ENCODE results near the gene MAPRE3.

The MAPRE3 gene

GRCh38 chr2:27024188-27024587, 53.8 kb downstream of the MAPRE3 start:
- TF ChIP-seq GATA3 (IDR thresholded peaks at IDR 0.05; ENCODE audit: low read depth, low read length) = no peak

DNA sequence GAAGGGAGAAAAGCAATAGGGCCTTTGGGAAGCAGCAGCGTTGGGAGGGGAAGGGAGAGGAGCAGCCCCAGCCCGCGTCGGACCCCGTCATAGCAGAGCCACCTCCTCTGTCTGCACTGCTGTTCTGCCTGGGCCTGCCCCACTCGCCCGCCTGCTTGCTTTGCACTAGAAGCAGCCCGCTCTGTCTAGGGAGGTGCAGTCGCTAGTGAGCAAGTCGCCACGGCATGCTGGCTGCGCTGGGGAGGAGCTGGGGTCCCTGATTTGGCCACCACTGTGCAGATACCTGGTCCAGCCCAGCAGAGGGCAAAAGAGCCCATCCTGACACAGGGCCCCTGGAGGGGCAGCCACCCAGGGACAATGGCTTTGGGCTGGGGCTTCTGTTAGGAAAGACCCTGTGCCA, 54.4 kb downstream of the MAPRE3 start:
- TF ChIP-seq GATA3 (IDR thresholded peaks at IDR 0.05; ENCODE audit: low read depth, low read length) = no peak
- TF ChIP-seq GATA2 (IDR thresholded peaks at IDR 0.05; ENCODE audit: low read depth, low read length) = no peak

DNA sequence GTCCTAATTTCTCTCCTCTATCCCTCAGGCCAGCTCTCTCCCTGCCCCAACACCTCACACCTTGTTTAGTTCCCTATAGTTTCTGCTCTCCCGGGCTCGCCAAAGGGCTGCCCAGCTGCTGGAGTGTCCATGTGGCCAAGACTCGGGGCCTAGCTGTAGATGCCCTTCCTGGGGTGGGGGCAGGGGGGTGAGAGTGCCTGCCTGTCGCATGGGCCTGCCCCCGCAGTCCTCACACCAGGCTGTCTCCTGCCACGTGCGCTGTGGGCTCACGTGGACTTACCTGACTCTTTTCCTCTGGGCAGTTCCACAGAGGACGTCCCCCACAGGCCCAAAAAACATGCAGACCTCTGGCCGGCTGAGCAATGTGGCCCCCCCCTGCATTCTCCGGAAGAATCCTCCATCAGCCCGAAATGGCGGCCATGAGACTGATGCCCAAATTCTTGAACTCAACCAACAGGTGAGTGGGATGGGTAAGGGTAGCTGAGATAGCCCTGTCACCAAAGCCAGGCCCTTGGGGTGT, 54.9 kb downstream of the MAPRE3 start:
- TF ChIP-seq GATA2 (IDR thresholded peaks at IDR 0.05; ENCODE audit: low read depth, low read length) = no peak
- no peak for TF ChIP-seq GATA3 (IDR thresholded peaks at IDR 0.05; ENCODE audit: low read depth, low read length)

DNA sequence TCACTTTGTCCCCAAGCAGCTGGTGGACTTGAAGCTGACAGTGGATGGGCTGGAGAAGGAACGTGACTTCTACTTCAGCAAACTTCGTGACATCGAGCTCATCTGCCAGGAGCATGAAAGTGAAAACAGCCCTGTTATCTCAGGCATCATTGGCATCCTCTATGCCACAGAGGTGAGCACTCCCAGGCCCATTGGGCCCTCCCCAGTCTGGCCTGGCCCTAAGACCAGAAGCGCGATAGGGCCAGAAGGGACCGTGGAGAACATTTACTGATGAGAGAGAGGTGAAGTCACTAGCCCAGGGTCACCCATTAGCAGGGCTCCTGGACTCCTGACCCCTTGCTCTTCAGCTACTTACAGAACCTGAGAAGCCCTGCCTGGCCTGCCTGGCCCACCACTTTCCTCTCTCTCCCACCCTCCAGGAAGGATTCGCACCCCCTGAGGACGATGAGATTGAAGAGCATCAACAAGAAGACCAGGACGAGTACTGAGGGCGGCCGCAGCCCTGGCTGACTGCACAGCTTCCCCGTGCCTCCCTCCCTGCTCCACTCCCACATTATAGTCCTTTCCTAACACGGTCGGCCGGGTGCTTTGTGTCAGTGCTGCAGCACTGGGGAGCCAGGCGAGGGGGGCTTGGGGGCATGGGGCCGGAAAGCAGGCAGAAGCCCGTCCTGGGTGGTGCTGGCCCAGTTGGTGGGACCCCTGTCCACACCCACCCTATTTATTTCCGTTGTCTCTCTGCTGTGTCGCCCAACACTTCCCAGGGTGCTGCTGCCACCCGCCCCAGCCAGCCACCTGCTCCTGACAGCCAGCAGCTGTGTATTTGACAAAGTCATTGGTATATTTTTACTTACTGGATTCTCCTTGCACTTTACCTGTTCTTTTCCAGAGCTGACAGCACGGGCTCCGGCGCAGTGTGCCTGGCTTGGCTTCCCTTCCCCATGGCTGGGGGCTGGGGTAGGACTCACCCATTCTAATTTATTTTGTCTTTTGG, 55.7 kb downstream of the MAPRE3 start:
- TF ChIP-seq GATA2 (IDR thresholded peaks at IDR 0.05; ENCODE audit: low read depth, low read length) (no peak), GATA3 (IDR thresholded peaks at IDR 0.05; ENCODE audit: low read depth, low read length) (no peak)

DNA sequence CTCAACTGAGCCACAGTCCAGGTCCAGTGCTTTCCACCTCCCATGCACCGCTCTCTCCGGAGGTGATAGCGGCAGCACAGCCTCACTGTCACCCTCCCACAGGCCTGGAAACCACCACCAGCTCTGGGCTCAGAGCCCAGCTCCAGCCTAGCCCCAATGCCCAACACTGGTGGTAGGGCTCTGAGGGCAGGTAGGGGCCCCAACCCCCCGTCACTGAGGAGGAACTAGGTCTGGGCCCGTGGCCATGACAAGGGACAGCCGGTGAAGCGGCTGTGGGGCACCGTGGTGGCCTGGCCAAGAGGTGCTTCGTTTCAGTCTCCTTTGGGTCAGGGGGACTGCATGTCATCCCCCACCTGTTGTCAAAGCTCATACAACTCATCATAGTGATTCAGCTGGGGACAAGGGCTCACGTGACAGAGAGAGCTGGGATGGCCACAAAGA, 56.8 kb downstream of the MAPRE3 start:
- TF ChIP-seq GATA2 (IDR thresholded peaks at IDR 0.05; ENCODE audit: low read depth, low read length) (no peak), GATA3 (IDR thresholded peaks at IDR 0.05; ENCODE audit: low read depth, low read length) (no peak)

DNA sequence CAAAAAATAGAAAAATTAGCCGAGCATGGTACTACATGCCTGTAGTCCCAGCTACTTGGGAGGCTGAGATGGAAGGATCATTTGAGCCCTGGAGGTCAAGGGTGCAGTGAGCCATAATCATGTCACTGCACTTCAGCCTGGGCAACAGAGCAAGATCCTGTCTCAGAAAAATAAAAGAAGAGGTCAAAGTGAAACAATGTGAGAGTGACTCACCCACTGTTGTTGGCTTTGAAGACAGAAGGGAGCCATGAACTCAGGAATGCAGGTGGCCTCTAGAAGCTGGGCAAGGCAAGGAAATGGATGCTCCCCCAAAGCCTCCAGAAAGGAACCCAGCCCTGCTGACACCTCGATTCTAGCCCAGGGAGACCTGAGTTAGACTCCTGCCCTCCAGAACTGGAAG, 58.6 kb downstream of the MAPRE3 start:
- TF ChIP-seq GATA2 (IDR thresholded peaks at IDR 0.05; ENCODE audit: low read depth, low read length) (no peak), GATA3 (IDR thresholded peaks at IDR 0.05; ENCODE audit: low read depth, low read length) (no peak)

DNA sequence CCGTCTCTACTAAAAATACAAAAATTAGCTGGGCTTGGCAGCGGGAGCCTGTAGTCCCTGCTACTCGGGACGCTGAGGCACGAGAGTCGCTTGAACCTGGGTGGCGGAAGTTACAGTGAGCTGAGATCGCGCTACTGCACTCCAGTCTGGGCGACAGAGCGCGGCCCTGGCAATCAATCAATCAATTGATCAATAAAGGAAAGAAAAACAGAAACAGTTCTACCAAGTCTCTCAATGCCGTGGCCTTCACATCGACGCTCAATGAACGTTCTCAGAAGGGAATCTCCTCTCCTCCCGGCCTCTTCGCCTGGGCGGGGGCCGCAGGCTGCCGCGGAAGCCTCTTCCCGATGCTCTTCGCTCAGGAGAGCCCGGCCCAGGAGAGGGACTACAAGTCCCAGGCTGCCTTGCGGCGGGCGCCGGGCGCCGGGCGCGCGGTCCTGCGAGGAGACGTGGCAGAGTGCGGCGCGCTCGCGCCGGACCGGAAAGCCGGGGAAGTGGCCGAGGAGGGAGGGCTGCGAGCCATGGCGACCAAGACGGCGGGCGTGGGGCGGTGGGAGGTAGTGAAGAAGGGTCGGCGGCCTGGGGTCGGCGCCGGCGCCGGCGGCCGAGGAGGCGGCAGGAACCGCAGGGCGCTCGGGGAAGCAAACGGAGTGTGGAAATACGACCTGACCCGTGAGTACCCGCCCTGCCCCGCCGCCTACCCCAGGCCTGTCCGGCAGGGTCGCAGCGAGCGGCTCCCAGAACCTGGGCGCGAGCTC, 62.2 kb downstream of the MAPRE3 start, which contains the start of gene TMEM214:
TMEM214 (plus strand) TSS at position 471 of the 758 bp plus-strand sequence; CDS start at position 522, 51 bp downstream.
- TF ChIP-seq GATA3 (IDR thresholded peaks at IDR 0.05; ENCODE audit: low read depth, low read length) (no peak), GATA2 (IDR thresholded peaks at IDR 0.05; ENCODE audit: low read depth, low read length) (no peak; the same call in 1 of the 2 replicates)

- TF ChIP-seq GATA2 (IDR thresholded peaks at IDR 0.05; ENCODE audit: low read depth, low read length) = no peak
- no peak for TF ChIP-seq GATA3 (IDR thresholded peaks at IDR 0.05; ENCODE audit: low read depth, low read length)
Measured at GRCh38 chr2:27033253-27033852, 62.9 kb downstream of the MAPRE3 start.

GRCh38 chr2:27038012-27038411, 67.6 kb downstream of the MAPRE3 start:
- TF ChIP-seq GATA3 (IDR thresholded peaks at IDR 0.05; ENCODE audit: low read depth, low read length) (no peak), GATA2 (IDR thresholded peaks at IDR 0.05; ENCODE audit: low read depth, low read length) (no peak)

- TF ChIP-seq GATA2 (IDR thresholded peaks at IDR 0.05; ENCODE audit: low read depth, low read length) (no peak), GATA3 (IDR thresholded peaks at IDR 0.05; ENCODE audit: low read depth, low read length) (no peak)
Measured at GRCh38 chr2:27038631-27039339, 68.3 kb downstream of the MAPRE3 start.

- TF ChIP-seq GATA2 (IDR thresholded peaks at IDR 0.05; ENCODE audit: low read depth, low read length) = no peak
- no peak for TF ChIP-seq GATA3 (IDR thresholded peaks at IDR 0.05; ENCODE audit: low read depth, low read length)
Measured at GRCh38 chr2:27039426-27039825, 69.0 kb downstream of the MAPRE3 start.

- TF ChIP-seq GATA3 (IDR thresholded peaks at IDR 0.05; ENCODE audit: low read depth, low read length) (no peak), GATA2 (IDR thresholded peaks at IDR 0.05; ENCODE audit: low read depth, low read length) (no peak)
Measured at GRCh38 chr2:27039871-27040270, 69.4 kb downstream of the MAPRE3 start.

GRCh38 chr2:27040282-27040681, 69.8 kb downstream of the MAPRE3 start:
- TF ChIP-seq GATA3 (IDR thresholded peaks at IDR 0.05; ENCODE audit: low read depth, low read length) (no peak), GATA2 (IDR thresholded peaks at IDR 0.05; ENCODE audit: low read depth, low read length) (no peak)
